ENCODE measurements around the gene FCSK. TPM values are rescaled to one million over a fixed set of nuclear protein-coding genes. Genes with fewer than 3 reads are reported as not detected.
A peak's percentile ranks its signal among the peaks of the same experiment; 100 is the strongest.

Gene FCSK
- total and polyA plus RNA-seq, 7 donors = 4.9 to 11.0 (median 8.0) TPM

DNA sequence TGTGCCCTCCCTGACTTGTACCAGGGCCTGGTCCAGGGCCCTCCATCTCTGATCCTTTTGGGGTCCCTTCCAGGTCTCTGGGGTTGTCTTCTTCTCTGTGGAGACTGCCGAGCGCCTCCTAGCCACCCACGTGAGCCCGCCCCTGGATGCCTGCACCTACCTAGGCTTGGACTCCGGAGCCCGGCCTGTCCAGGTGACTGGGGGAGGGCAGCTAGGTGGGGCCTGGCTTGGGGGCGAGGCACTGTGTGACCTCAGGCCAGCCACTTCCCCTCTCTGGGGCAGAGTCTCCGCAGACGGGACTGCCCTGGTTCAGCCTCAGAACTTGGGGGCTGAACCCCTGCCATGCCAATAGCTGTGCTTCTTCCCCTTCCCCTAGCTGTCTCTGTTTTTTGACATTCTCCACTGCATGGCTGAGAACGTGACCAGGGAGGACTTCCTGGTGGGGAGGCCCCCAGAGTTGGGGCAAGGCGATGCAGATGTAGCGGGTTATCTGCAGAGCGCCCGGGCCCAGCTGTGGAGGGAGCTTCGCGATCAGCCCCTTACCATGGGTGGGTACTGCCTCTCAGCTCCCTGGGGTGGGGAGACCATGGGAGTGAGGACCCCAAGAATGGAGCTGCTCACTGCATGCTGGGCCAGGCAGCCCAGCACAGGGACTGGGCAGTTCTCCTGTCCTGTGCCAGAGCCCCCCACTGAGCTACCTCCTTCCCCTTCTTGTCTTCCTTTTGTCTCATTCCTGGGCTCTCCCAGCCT is 14.6 kb downstream of the FCSK start:
- DNase-seq (no peak), ATAC-seq (no peak)
- peak overlapping the region; percentile 67 for H3K27ac ChIP-seq
- 95 to 98% (median 95%) methylated on average over 14 to 16 of the region's 16 CpGs for WGBS, 3 donors
- no peak for TF ChIP-seq CTCF (IDR thresholded peaks at IDR 0.05)
- intact Hi-C loops (cut with DNase I) = loop anchor here in 1 of 2 donors (5.0 kb wide), 1 partner anchor 37 kb away; no protein-coding TSS in a partner anchor
- H3K4me3 ChIP-seq = no peak overlapping the region
- H3K27me3 ChIP-seq (ENCODE audit: insufficient read depth in 3 of 3, low read length in 2 of 3) = no peaks in the 10 kb centered on the region
- H3K4me1 ChIP-seq = peaks cover 19% of the 10 kb centered on the region
- peaks cover 0 to 34% of the 10 kb centered on the region in 2 donors for H3K36me3 ChIP-seq (ENCODE audit: insufficient read depth in 1 of 2, low read depth in 1 of 2)
- H3K9me3 ChIP-seq = no peaks in the 10 kb centered on the region

DNA sequence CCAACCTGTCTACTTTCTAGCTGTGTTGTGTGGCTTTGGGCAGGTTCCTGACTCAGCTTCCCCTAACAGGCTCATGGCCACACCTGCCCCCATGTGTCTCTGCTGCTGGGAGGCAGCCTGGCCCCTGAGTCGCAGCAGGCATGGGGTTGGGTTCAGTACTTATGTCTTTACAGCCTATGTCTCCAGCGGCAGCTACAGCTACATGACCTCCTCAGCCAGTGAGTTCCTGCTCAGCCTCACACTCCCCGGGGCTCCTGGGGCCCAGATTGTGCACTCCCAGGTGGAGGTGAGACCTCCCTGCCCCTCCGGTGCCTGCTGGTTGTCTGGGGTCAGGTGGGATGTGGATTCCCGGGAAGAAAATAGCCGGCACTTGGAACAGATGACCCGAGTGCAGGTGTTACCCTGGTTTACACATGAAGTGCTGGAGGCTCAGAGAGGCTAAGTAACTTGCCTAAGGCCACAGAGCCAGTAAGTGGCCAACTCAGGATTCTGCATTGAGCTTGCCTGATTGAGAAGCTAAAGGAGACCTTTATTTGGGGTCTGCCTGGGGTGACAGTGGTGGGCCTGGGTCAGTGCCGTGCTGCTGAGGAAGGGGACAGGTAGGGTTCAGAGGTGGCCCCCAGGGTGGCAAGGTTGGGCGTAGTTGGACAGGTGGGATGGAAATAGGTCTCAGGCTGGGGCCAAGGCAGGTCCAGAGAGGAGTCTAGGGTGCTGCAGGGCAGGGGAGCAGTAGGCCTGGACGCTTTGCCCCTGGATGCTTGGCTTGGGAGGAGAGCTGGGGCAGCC is 15.9 kb downstream of the FCSK start:
- Histone ChIP-seq H3K27me3 (ENCODE audit: insufficient read depth in 3 of 3, low read length in 2 of 3) (no peaks in the 10 kb centered on the region), H3K9me3 (no peaks in the 10 kb centered on the region), H3K36me3 (ENCODE audit: insufficient read depth in 1 of 2, low read depth in 1 of 2) (peaks cover 0 to 32% of the 10 kb centered on the region in 2 donors), H3K4me1 (peaks cover 19% of the 10 kb centered on the region), H3K27ac (no peak overlapping the region), H3K4me3 (no peak overlapping the region)
- DNase-seq (no peak), ATAC-seq (no peak)
- 91 to 95% (median 93%) methylated on average over 9 to 10 of the region's 10 CpGs for WGBS, 3 donors
- intact Hi-C loops (cut with DNase I) = loop anchor here (2.0 to 5.0 kb wide), 3 partner anchors 76 to 98 kb away; no protein-coding TSS in a partner anchor
- TF ChIP-seq CTCF (IDR thresholded peaks at IDR 0.05) = no peak

DNA sequence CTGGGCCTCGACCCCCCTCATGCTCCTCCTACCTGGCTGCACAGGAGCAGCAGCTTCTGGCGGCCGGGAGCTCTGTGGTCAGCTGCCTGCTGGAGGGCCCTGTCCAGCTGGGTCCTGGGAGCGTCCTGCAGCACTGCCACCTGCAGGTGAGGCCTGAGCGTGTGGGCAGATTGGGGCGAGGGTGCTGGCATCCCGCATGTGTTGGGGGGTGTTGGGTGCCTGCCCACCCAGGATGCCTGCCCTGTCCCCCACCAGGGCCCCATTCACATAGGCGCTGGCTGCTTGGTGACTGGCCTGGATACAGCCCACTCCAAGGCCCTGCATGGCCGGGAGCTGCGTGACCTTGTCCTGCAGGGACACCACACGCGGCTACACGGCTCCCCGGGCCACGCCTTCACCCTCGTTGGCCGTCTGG is 16.5 kb downstream of the FCSK start:
- peaks cover 0 to 31% of the 10 kb centered on the region in 2 donors for H3K36me3 ChIP-seq (ENCODE audit: insufficient read depth in 1 of 2, low read depth in 1 of 2)
- intact Hi-C loops (cut with DNase I) = loop anchor here (2.0 to 5.0 kb wide), 3 partner anchors 76 to 99 kb away; no protein-coding TSS in a partner anchor
- TF ChIP-seq CTCF (IDR thresholded peaks at IDR 0.05) = peak; percentile 42
- no peaks in the 10 kb centered on the region for H3K9me3 ChIP-seq
- ATAC-seq = peak; percentile 55 to 72 (median 61)
- no peak overlapping the region for H3K27ac ChIP-seq
- 58 to 64% (median 63%) methylated on average over 10 to 17 of the region's 17 CpGs for WGBS, 3 donors
- peaks cover 19% of the 10 kb centered on the region for H3K4me1 ChIP-seq
- no peaks in the 10 kb centered on the region for H3K27me3 ChIP-seq (ENCODE audit: insufficient read depth in 3 of 3, low read length in 2 of 3)
- DNase-seq = peak in 1 of 2 donors; percentile 46
- H3K4me3 ChIP-seq = no peak overlapping the region

DNA sequence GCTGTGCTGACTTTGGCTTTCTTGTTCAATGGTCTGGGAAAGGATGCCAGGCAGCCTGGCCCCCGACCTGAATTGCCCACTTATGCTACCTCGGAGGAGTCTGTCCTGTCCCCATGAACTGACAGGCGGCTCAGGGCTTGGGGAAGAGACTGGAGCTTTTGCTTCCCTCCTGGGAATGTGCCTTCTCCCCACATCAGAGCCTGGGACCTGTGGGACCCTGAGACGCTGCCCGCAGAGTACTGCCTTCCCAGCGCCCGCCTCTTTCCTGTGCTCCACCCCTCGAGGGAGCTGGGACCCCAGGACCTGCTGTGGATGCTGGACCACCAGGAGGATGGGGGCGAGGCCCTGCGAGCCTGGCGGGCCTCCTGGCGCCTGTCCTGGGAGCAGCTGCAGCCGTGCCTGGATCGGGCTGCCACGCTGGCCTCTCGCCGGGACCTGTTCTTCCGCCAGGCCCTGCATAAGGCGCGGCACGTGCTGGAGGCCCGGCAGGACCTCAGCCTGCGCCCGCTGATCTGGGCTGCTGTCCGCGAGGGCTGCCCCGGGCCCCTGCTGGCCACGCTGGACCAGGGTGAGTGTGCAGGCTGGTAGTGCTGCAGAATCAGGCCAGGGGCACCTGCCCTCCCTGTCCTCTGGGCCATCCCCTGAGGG is 18.5 kb downstream of the FCSK start:
- no peaks in the 10 kb centered on the region for H3K9me3 ChIP-seq
- H3K27ac ChIP-seq = peak overlapping the region; percentile 53
- intact Hi-C loops (cut with DNase I) = loop anchor here (5.0 kb wide), 2 partner anchors 81 to 101 kb away; no protein-coding TSS in a partner anchor
- TF ChIP-seq CTCF (IDR thresholded peaks at IDR 0.05) = peak; percentile 13
- ATAC-seq (peak; percentile 40 to 71 (median 61)), DNase-seq (peak in 1 of 2 donors; percentile 83)
- peaks cover 23% of the 10 kb centered on the region for H3K4me1 ChIP-seq
- no peaks in the 10 kb centered on the region for H3K27me3 ChIP-seq (ENCODE audit: insufficient read depth in 3 of 3, low read length in 2 of 3)
- H3K4me3 ChIP-seq = no peak overlapping the region
- 47 to 70% (median 51%) methylated on average over 27 to 28 of the region's 28 CpGs for WGBS, 3 donors
- H3K36me3 ChIP-seq (ENCODE audit: insufficient read depth in 1 of 2, low read depth in 1 of 2) = peaks cover 0 to 27% of the 10 kb centered on the region in 2 donors
